Measurements from ENCODE around the gene MAST4. TPM values are rescaled to one million over a fixed set of nuclear protein-coding genes. Genes with fewer than 3 reads are reported as not detected.
"Not testable (repeated sequence)": the region's sequence is repeated elsewhere in the genome, so short reads cannot be mapped to it uniquely, and the experiment has no call there.

Gene MAST4
- total RNA-seq, 1 donor from 2014 or later, result 52.6 TPM

GRCh38 chr5:67164856-67165525 is 568.8 kb downstream of the MAST4 start:
- intact Hi-C loops (cut with DNase I), result no loop called here
- H3K36me3 ChIP-seq, result peaks cover 60% of the 10 kb centered on the region
- ATAC-seq (no peak), DNase-seq (peak; percentile 60)
- no peaks in the 10 kb centered on the region for H3K9me3 ChIP-seq
- peak overlapping the region; percentile 95 for H3K27ac ChIP-seq
- peaks cover 9% of the 10 kb centered on the region for H3K4me1 ChIP-seq
- H3K4me3 ChIP-seq, result peak overlapping the region; percentile 39
- H3K27me3 ChIP-seq, result no peaks in the 10 kb centered on the region
- TF ChIP-seq CTCF (IDR thresholded peaks at IDR 0.05), result no peak

- TF ChIP-seq CTCF (IDR thresholded peaks at IDR 0.05), result peak; percentile 63
- H3K4me1 ChIP-seq, result peaks cover 9% of the 10 kb centered on the region
- peak overlapping the region; percentile 39 for H3K4me3 ChIP-seq
- intact Hi-C loops (cut with DNase I), result no loop called here
- peak overlapping the region; percentile 95 for H3K27ac ChIP-seq
- ATAC-seq (peak; percentile 85), DNase-seq (peak; percentile 91)
- H3K27me3 ChIP-seq, result no peaks in the 10 kb centered on the region
- H3K36me3 ChIP-seq, result peaks cover 60% of the 10 kb centered on the region
- H3K9me3 ChIP-seq, result no peaks in the 10 kb centered on the region
These were observed 569.6 kb downstream of the MAST4 start for GRCh38 chr5:67165526-67166459.

GRCh38 chr5:67166460-67167285 is 570.5 kb downstream of the MAST4 start:
- intact Hi-C loops (cut with DNase I), result no loop called here
- peak; percentile 89 for DNase-seq
- Histone ChIP-seq H3K36me3 (peaks cover 52% of the 10 kb centered on the region), H3K9me3 (no peaks in the 10 kb centered on the region), H3K27me3 (no peaks in the 10 kb centered on the region), H3K4me1 (peaks cover 9% of the 10 kb centered on the region), H3K27ac (peak overlapping the region; percentile 95), H3K4me3 (peak overlapping the region; percentile 39)
- peak; percentile 85 for ATAC-seq
- no peak for TF ChIP-seq CTCF (IDR thresholded peaks at IDR 0.05)

- ATAC-seq (no peak), DNase-seq (no peak)
- Histone ChIP-seq H3K27ac (peak overlapping the region; percentile 56), H3K9me3 (no peaks in the 10 kb centered on the region), H3K4me3 (no peak overlapping the region), H3K4me1 (peaks cover 9% of the 10 kb centered on the region), H3K36me3 (peaks cover 38% of the 10 kb centered on the region), H3K27me3 (no peaks in the 10 kb centered on the region)
- intact Hi-C loops (cut with DNase I), result no loop called here
- TF ChIP-seq CTCF (IDR thresholded peaks at IDR 0.05), result no peak
These were observed 571.9 kb downstream of the MAST4 start for GRCh38 chr5:67168069-67168468.

- Histone ChIP-seq H3K36me3 (peaks cover 11% of the 10 kb centered on the region), H3K27ac (no peak overlapping the region), H3K4me1 (peaks cover 9% of the 10 kb centered on the region), H3K9me3 (no peaks in the 10 kb centered on the region), H3K27me3 (no peaks in the 10 kb centered on the region), H3K4me3 (no peak overlapping the region)
- TF ChIP-seq CTCF (IDR thresholded peaks at IDR 0.05), result no peak
- intact Hi-C loops (cut with DNase I), result no loop called here
- DNase-seq (no peak), ATAC-seq (no peak)
These were observed 574.6 kb downstream of the MAST4 start for GRCh38 chr5:67170767-67171166.

- H3K4me1 ChIP-seq; H3K36me3 ChIP-seq; ATAC-seq; H3K4me3 ChIP-seq; DNase-seq; H3K27me3 ChIP-seq; intact Hi-C loops (cut with DNase I); H3K27ac ChIP-seq: not testable (repeated sequence)
- H3K9me3 ChIP-seq, result peaks cover 12% of the 10 kb centered on the region
These were observed 577.2 kb downstream of the MAST4 start for GRCh38 chr5:67173351-67173750.
